T47D (cell line): ENCODE results near the gene ALDOB.

ENCODE experiments used
- DNase-seq, 2 experiments: peaks; one replicate each; pipeline versions ENCODE4 v3.0.0 to v3.0.0-alpha.2; 2011 to 2012; ENCODE audit warnings: low read depth in 1 of 2, low spot score in 1 of 2
- JUND ChIP-seq: IDR thresholded peaks from 2 replicates; pipeline ENCODE4 v1.6.1; 2012; ENCODE audit warnings: low read depth
- in situ Hi-C: cut with HindIII; loops from 2 replicates; pipeline ENCODE4 v1.10.0; 2016; ENCODE audit warnings: low sequenced_read_pairs, low pct_unique_long_range_greater_than_20kb

Gene ALDOB

GRCh38 chr9:101429736-101430135, 5.8 kb downstream of the ALDOB start:
- in situ Hi-C loops: no loop called here
- no peak for TF ChIP-seq JUND

GRCh38 chr9:101428909-101429308, 6.7 kb downstream of the ALDOB start:
- TF ChIP-seq JUND: no peak
- DNase-seq: no peak
- in situ Hi-C loops: no loop called here

More at GRCh38 chr9:101429736-101430135, 5.8 kb downstream of the ALDOB start:
- no peak for DNase-seq

GRCh38 chr9:101427957-101428655, 7.5 kb downstream of the ALDOB start:
- in situ Hi-C loops: no loop called here

GRCh38 chr9:101427358-101427757, 8.2 kb downstream of the ALDOB start:
- DNase-seq: no peak
- in situ Hi-C loops: no loop called here
- TF ChIP-seq JUND: no peak

More at GRCh38 chr9:101427957-101428655, 7.5 kb downstream of the ALDOB start:
- DNase-seq: no peak
- no peak for TF ChIP-seq JUND

- in situ Hi-C loops: no loop called here
- no peak for TF ChIP-seq JUND
- DNase-seq: peak in 1 of 2 experiments; percentile 72
Observed at GRCh38 chr9:101421653-101422065, 13.9 kb downstream of the ALDOB start.

- no peak for TF ChIP-seq JUND
- DNase-seq: no peak
- in situ Hi-C loops: no loop called here
Observed at GRCh38 chr9:101419863-101420262, 15.7 kb downstream of the ALDOB start.

- TF ChIP-seq JUND: no peak
- DNase-seq: no peak
- in situ Hi-C loops: no loop called here
Observed at GRCh38 chr9:101418518-101419430, 16.8 kb downstream of the ALDOB start.

GRCh38 chr9:101417977-101418376, 17.6 kb downstream of the ALDOB start:
- no peak for DNase-seq
- in situ Hi-C loops: no loop called here
- no peak for TF ChIP-seq JUND

- no peak for TF ChIP-seq JUND
- no peak for DNase-seq
- in situ Hi-C loops: no loop called here
Observed at GRCh38 chr9:101417389-101417788, 18.2 kb downstream of the ALDOB start.

GRCh38 chr9:101415578-101415977, 20.0 kb downstream of the ALDOB start:
- DNase-seq: peak in 1 of 2 experiments; percentile 19
- in situ Hi-C loops: no loop called here
- no peak for TF ChIP-seq JUND

- no peak for TF ChIP-seq JUND
- in situ Hi-C loops: no loop called here
- DNase-seq: no peak
Observed at GRCh38 chr9:101414839-101415238, 20.7 kb downstream of the ALDOB start.

GRCh38 chr9:101409079-101409477, 26.5 kb downstream of the ALDOB start:
- TF ChIP-seq JUND: no peak
- DNase-seq: no peak

More at GRCh38 chr9:101409079-101409477, 26.5 kb downstream of the ALDOB start:
- in situ Hi-C loops: no loop called here
